ENCODE results near the gene STING1.
"Not testable (repeated sequence)": the region's sequence is repeated elsewhere in the genome, so short reads cannot be mapped to it uniquely, and the experiment has no call there.

STING1 gene

GRCh38 chr5:139503036-139503817 is 20.7 kb upstream of the STING1 start:
- not testable (repeated sequence) for H4K20me1 ChIP-seq (ENCODE audit: insufficient read depth); H3K27me3 ChIP-seq (ENCODE audit: insufficient read depth, low read depth); H3K27ac ChIP-seq; H3K9ac ChIP-seq; H3K36me3 ChIP-seq (ENCODE audit: insufficient read depth); H3K79me2 ChIP-seq (ENCODE audit: insufficient read depth, low read depth); H3K4me2 ChIP-seq; H3K4me1 ChIP-seq (ENCODE audit: low read depth, poor library complexity, severe bottlenecking); H3K4me3 ChIP-seq (IDR thresholded peaks at IDR 0.05; ENCODE audit: insufficient read depth, low read depth, low read length); H2AFZ ChIP-seq (ENCODE audit: low read depth)

GRCh38 chr5:139501381-139501780 is 18.8 kb upstream of the STING1 start:
- Histone ChIP-seq H3K36me3 (ENCODE audit: insufficient read depth) (no peaks in the 10 kb centered on the region), H2AFZ (ENCODE audit: low read depth) (no peak overlapping the region), H3K4me1 (ENCODE audit: low read depth, poor library complexity, severe bottlenecking) (no peaks in the 10 kb centered on the region), H3K4me3 (IDR thresholded peaks at IDR 0.05; ENCODE audit: insufficient read depth, low read depth, low read length) (no peak overlapping the region), H3K79me2 (ENCODE audit: insufficient read depth, low read depth) (no peaks in the 10 kb centered on the region), H3K9ac (no peak overlapping the region), H3K27ac (no peak overlapping the region), H4K20me1 (ENCODE audit: insufficient read depth) (no peaks in the 10 kb centered on the region), H3K4me2 (no peak overlapping the region), H3K27me3 (ENCODE audit: insufficient read depth, low read depth) (no peaks in the 10 kb centered on the region)
- TF ChIP-seq CTCF (conservative IDR thresholded peaks at IDR 0.05; ENCODE audit: low read depth, low read length) = no peak

- H3K79me2 ChIP-seq (ENCODE audit: insufficient read depth, low read depth) = no peaks in the 10 kb centered on the region
- TF ChIP-seq CTCF (conservative IDR thresholded peaks at IDR 0.05; ENCODE audit: low read depth, low read length) = no peak
- no peak overlapping the region for H3K4me3 ChIP-seq (IDR thresholded peaks at IDR 0.05; ENCODE audit: insufficient read depth, low read depth, low read length)
- no peaks in the 10 kb centered on the region for H3K4me1 ChIP-seq (ENCODE audit: low read depth, poor library complexity, severe bottlenecking)
- no peak overlapping the region for H3K4me2 ChIP-seq
- H3K9ac ChIP-seq = no peak overlapping the region
- no peak overlapping the region for H3K27ac ChIP-seq
- no peaks in the 10 kb centered on the region for H4K20me1 ChIP-seq (ENCODE audit: insufficient read depth)
- no peaks in the 10 kb centered on the region for H3K36me3 ChIP-seq (ENCODE audit: insufficient read depth)
- no peaks in the 10 kb centered on the region for H3K27me3 ChIP-seq (ENCODE audit: insufficient read depth, low read depth)
- no peak overlapping the region for H2AFZ ChIP-seq (ENCODE audit: low read depth)
Measured at GRCh38 chr5:139495638-139496435, 13.3 kb upstream of the STING1 start.

- no peak overlapping the region for H3K4me3 ChIP-seq (IDR thresholded peaks at IDR 0.05; ENCODE audit: insufficient read depth, low read depth, low read length)
- TF ChIP-seq CTCF (conservative IDR thresholded peaks at IDR 0.05; ENCODE audit: low read depth, low read length) = no peak
- no peaks in the 10 kb centered on the region for H4K20me1 ChIP-seq (ENCODE audit: insufficient read depth)
- no peak overlapping the region for H3K27ac ChIP-seq
- no peak overlapping the region for H2AFZ ChIP-seq (ENCODE audit: low read depth)
- no peaks in the 10 kb centered on the region for H3K27me3 ChIP-seq (ENCODE audit: insufficient read depth, low read depth)
- no peaks in the 10 kb centered on the region for H3K36me3 ChIP-seq (ENCODE audit: insufficient read depth)
- no peaks in the 10 kb centered on the region for H3K4me1 ChIP-seq (ENCODE audit: low read depth, poor library complexity, severe bottlenecking)
- no peaks in the 10 kb centered on the region for H3K79me2 ChIP-seq (ENCODE audit: insufficient read depth, low read depth)
- H3K4me2 ChIP-seq = no peak overlapping the region
- no peak overlapping the region for H3K9ac ChIP-seq
Measured at GRCh38 chr5:139494832-139495231, 12.3 kb upstream of the STING1 start.

- H3K4me2 ChIP-seq = no peak overlapping the region
- no peak overlapping the region for H3K27ac ChIP-seq
- no peaks in the 10 kb centered on the region for H3K4me1 ChIP-seq (ENCODE audit: low read depth, poor library complexity, severe bottlenecking)
- H3K9ac ChIP-seq = no peak overlapping the region
- no peak overlapping the region for H2AFZ ChIP-seq (ENCODE audit: low read depth)
- no peaks in the 10 kb centered on the region for H3K79me2 ChIP-seq (ENCODE audit: insufficient read depth, low read depth)
- no peaks in the 10 kb centered on the region for H3K27me3 ChIP-seq (ENCODE audit: insufficient read depth, low read depth)
- no peak for TF ChIP-seq CTCF (conservative IDR thresholded peaks at IDR 0.05; ENCODE audit: low read depth, low read length)
- no peaks in the 10 kb centered on the region for H3K36me3 ChIP-seq (ENCODE audit: insufficient read depth)
- H3K4me3 ChIP-seq (IDR thresholded peaks at IDR 0.05; ENCODE audit: insufficient read depth, low read depth, low read length) = no peak overlapping the region
- no peaks in the 10 kb centered on the region for H4K20me1 ChIP-seq (ENCODE audit: insufficient read depth)
Measured at GRCh38 chr5:139494256-139494655, 11.7 kb upstream of the STING1 start.
